HepG2 (cell line): ENCODE measurements around the gene ATP6V0A1. TPM values are rescaled to one million over a fixed set of nuclear protein-coding genes. Genes with fewer than 3 reads are reported as not detected.

Experiments
- ARID4A ChIP-seq: sonication (generic); formaldehyde crosslinking; IDR thresholded peaks from 2 replicates; pipeline ENCODE4 v1.5.0; 2020; ENCODE audit warnings: mild to moderate bottlenecking, missing genetic modification reagents, borderline replicate concordance
- FOSL1 ChIP-seq: sonication (generic); formaldehyde crosslinking; IDR thresholded peaks from 2 replicates; pipeline ENCODE4 v1.9.0; 2021; ENCODE audit warnings: missing genetic modification reagents, borderline replicate concordance
- FOXO1 ChIP-seq: sonication (generic); formaldehyde crosslinking; IDR thresholded peaks from 2 replicates; pipeline ENCODE4 v1.4.0; 2020; ENCODE audit warnings: missing genetic modification reagents
- FOXP4 ChIP-seq: sonication (generic); formaldehyde crosslinking; IDR thresholded peaks from 2 replicates; pipeline ENCODE4 v1.4.0; 2020; ENCODE audit warnings: missing genetic modification reagents
- GRHL1 ChIP-seq: sonication (generic); formaldehyde crosslinking; conservative IDR thresholded peaks from 2 replicates; pipeline ENCODE4 v1.8.0; 2022; ENCODE audit warnings: missing genetic modification reagents
- HNRNPH1 ChIP-seq: fragments of 200-400 bp; formaldehyde crosslinking; optimal IDR thresholded peaks from 2 replicates; pipeline ENCODE3; 2017; ENCODE audit warnings: mild to moderate bottlenecking, low read depth, low read length
- NR0B2 ChIP-seq: sonication (generic); formaldehyde crosslinking; IDR thresholded peaks from 2 replicates; pipeline ENCODE4 v1.4.0; 2020; ENCODE audit warnings: mild to moderate bottlenecking, missing genetic modification reagents
- PAX8 ChIP-seq: sonication (generic); formaldehyde crosslinking; IDR thresholded peaks from 2 replicates; pipeline ENCODE4 v1.8.0; 2022; ENCODE audit warnings: mild to moderate bottlenecking, missing genetic modification reagents, borderline replicate concordance
- TFAP4 ChIP-seq: sonication (generic); IDR thresholded peaks from 2 replicates; pipeline ENCODE4 v1.6.1; 2016; ENCODE audit warnings: low read depth, borderline replicate concordance
- ZBTB42 ChIP-seq: sonication (generic); formaldehyde crosslinking; IDR thresholded peaks from 2 replicates; pipeline ENCODE4 v1.5.0; 2020; ENCODE audit warnings: mild to moderate bottlenecking, missing genetic modification reagents
- ZNF232 ChIP-seq: sonication (generic); formaldehyde crosslinking; IDR thresholded peaks from 2 replicates; pipeline ENCODE4 v1.4.0; 2020; ENCODE audit warnings: missing genetic modification reagents, borderline replicate concordance
- ZNF609 ChIP-seq: sonication (generic); formaldehyde crosslinking; IDR thresholded peaks from 2 replicates; pipeline ENCODE4 v1.4.0; 2020; ENCODE audit warnings: mild to moderate bottlenecking, missing genetic modification reagents, borderline replicate concordance
- ZNF749 ChIP-seq: sonication (generic); formaldehyde crosslinking; IDR thresholded peaks from 2 replicates; pipeline ENCODE4 v1.8.0; 2022; ENCODE audit warnings: mild to moderate bottlenecking, missing genetic modification reagents, moderate library complexity, borderline replicate concordance
- polyA plus RNA-seq, 8 experiments: library from polyadenylated mRNA; depleted of rRNA in 3 of 8; stranded (reverse) in 7 of 8; unstranded in 1 of 8; fragments of >200 nt; fragmentation: Illumina TruSeq in 4 of 8; extraction: Trizol in 4 of 8; gene quantifications; 2 replicates each; pipeline versions ENCODE4 v1.2.1 to v1.2.3, GENCODE V29; 2011 to 2016; ENCODE audit warnings: low read depth in 4 of 8, missing spikeins in 1 of 8, mixed read lengths in 1 of 8; ENCODE audit not compliant: insufficient read depth in 1 of 8
- total RNA-seq, 5 experiments: library from RNA; depleted of rRNA; stranded (reverse); fragments of >200 nt; fragmentation: Illumina TruSeq; extraction: Trizol; gene quantifications; 2 replicates each; pipeline ENCODE4 v1.2.3, GENCODE V29; 2016; ENCODE audit warnings: low read depth in 1 of 5

Gene ATP6V0A1
- total and polyA plus RNA-seq, 2 of the 13 experiments (the other 11 are each of a cell fraction or from before 2014, with no cell fraction given), result 27.9 to 54.1 TPM

GRCh38 chr17:42422412-42422957, 36.2 kb upstream of the ATP6V0A1 start (continued):
- no peak for TF ChIP-seq ZNF609
- TF ChIP-seq HNRNPH1, result no peak
- no peak for TF ChIP-seq GRHL1
- no peak for TF ChIP-seq PAX8 (CRISPR knock-in tag)
- TF ChIP-seq ZNF749 (CRISPR knock-in tag), result peak; percentile 24; the same call in 1 of the 2 replicates
- peak; percentile 31; the same call in 1 of the 2 replicates for TF ChIP-seq ZNF232 (CRISPR knock-in tag)
- no peak for TF ChIP-seq FOSL1 (CRISPR knock-in tag)
- peak; percentile 84; the same call in 1 of the 2 replicates for TF ChIP-seq ZBTB42 (CRISPR knock-in tag)
- no peak for TF ChIP-seq FOXP4 (CRISPR knock-in tag)
- no peak for TF ChIP-seq ARID4A (CRISPR knock-in tag)
- peak; percentile 90 for TF ChIP-seq NR0B2 (CRISPR knock-in tag)
- TF ChIP-seq TFAP4, result peak; percentile 83; the same call in 1 of the 2 replicates
- peak; percentile 3; the same call in 1 of the 2 replicates for TF ChIP-seq FOXO1 (CRISPR knock-in tag)
